HL-60/S4 (cell line): ENCODE data around the gene MARCHF10.

Experiments
- in situ Hi-C: fragments of 300-500 bp; cut with MboI; formaldehyde crosslinking; loops from 2 replicates; pipeline ENCODE4 v1.14.3; 2022; ENCODE audit warnings: low sequenced_read_pairs

Gene MARCHF10

GRCh38 chr17:62720126-62720850 lies 87.8 kb downstream of the MARCHF10 start:
- in situ Hi-C loops, result loop anchor here (25.0 kb wide), 1 partner anchor 242 kb away; the partner anchor contains the start of gene TANC2

- in situ Hi-C loops, result loop anchor here (25.0 kb wide), 1 partner anchor 243 kb away; the partner anchor contains the start of gene TANC2
Measured at GRCh38 chr17:62719586-62719985, 88.5 kb downstream of the MARCHF10 start.

- in situ Hi-C loops, result loop anchor here (25.0 kb wide), 1 partner anchor 244 kb away; the partner anchor contains the start of gene TANC2
Measured at GRCh38 chr17:62718429-62718828, 89.7 kb downstream of the MARCHF10 start.

GRCh38 chr17:62717889-62718288 lies 90.2 kb downstream of the MARCHF10 start:
- in situ Hi-C loops, result loop anchor here (25.0 kb wide), 1 partner anchor 244 kb away; the partner anchor contains the start of gene TANC2

GRCh38 chr17:62717589-62717855 lies 90.6 kb downstream of the MARCHF10 start:
- in situ Hi-C loops, result loop anchor here (25.0 kb wide), 1 partner anchor 245 kb away; the partner anchor contains the start of gene TANC2

GRCh38 chr17:62716834-62717588 lies 91.1 kb downstream of the MARCHF10 start:
- in situ Hi-C loops, result loop anchor here (25.0 kb wide), 1 partner anchor 245 kb away; the partner anchor contains the start of gene TANC2

- in situ Hi-C loops, result loop anchor here (25.0 kb wide), 1 partner anchor 246 kb away; the partner anchor contains the start of gene TANC2
Measured at GRCh38 chr17:62715882-62716390, 92.2 kb downstream of the MARCHF10 start.

- in situ Hi-C loops, result loop anchor here (25.0 kb wide), 1 partner anchor 248 kb away; the partner anchor contains the start of gene TANC2
Measured at GRCh38 chr17:62714016-62714777, 93.9 kb downstream of the MARCHF10 start.

- in situ Hi-C loops, result loop anchor here (25.0 kb wide), 1 partner anchor 249 kb away; the partner anchor contains the start of gene TANC2
Measured at GRCh38 chr17:62713086-62713881, 94.8 kb downstream of the MARCHF10 start.

GRCh38 chr17:62712171-62712581 lies 95.9 kb downstream of the MARCHF10 start:
- in situ Hi-C loops, result loop anchor here (25.0 kb wide), 1 partner anchor 250 kb away; the partner anchor contains the start of gene TANC2

- in situ Hi-C loops, result loop anchor here (10.0 to 25.0 kb wide), 2 partner anchors 254 to 706 kb away; partner anchors contain the start of gene TANC2
Measured at GRCh38 chr17:62708587-62708986, 99.5 kb downstream of the MARCHF10 start.

GRCh38 chr17:62707425-62707739 lies 100.7 kb downstream of the MARCHF10 start:
- in situ Hi-C loops, result loop anchor here (10.0 to 25.0 kb wide), 2 partner anchors 255 to 707 kb away; partner anchors contain the start of gene TANC2

GRCh38 chr17:62706598-62707424 lies 101.3 kb downstream of the MARCHF10 start:
- in situ Hi-C loops, result loop anchor here (10.0 to 25.0 kb wide), 2 partner anchors 255 to 708 kb away; partner anchors contain the start of gene TANC2

- in situ Hi-C loops, result loop anchor here (10.0 to 25.0 kb wide), 2 partner anchors 256 to 709 kb away; partner anchors contain the start of gene TANC2
Measured at GRCh38 chr17:62705778-62706597, 102.1 kb downstream of the MARCHF10 start.

GRCh38 chr17:62705156-62705777 lies 102.8 kb downstream of the MARCHF10 start:
- in situ Hi-C loops, result loop anchor here (10.0 to 25.0 kb wide), 2 partner anchors 257 to 710 kb away; partner anchors contain the start of gene TANC2

- in situ Hi-C loops, result loop anchor here (10.0 to 25.0 kb wide), 2 partner anchors 258 to 710 kb away; partner anchors contain the start of gene TANC2
Measured at GRCh38 chr17:62704381-62704971, 103.6 kb downstream of the MARCHF10 start.
